GM12873 (cell line): Measurements from ENCODE around the gene ARMC2.

Experiments used
- TF ChIP-seq, protein P1 (sequence below): IDR thresholded peaks from 2 replicates; pipeline ENCODE4 v1.5.1; 2012; ENCODE audit warnings: low read depth, mild to moderate bottlenecking, moderate library complexity, low read length, control low read depth; ENCODE audit not compliant: insufficient read depth; ENCODE audit errors: missing control alignments

The ARMC2 gene

DNA sequence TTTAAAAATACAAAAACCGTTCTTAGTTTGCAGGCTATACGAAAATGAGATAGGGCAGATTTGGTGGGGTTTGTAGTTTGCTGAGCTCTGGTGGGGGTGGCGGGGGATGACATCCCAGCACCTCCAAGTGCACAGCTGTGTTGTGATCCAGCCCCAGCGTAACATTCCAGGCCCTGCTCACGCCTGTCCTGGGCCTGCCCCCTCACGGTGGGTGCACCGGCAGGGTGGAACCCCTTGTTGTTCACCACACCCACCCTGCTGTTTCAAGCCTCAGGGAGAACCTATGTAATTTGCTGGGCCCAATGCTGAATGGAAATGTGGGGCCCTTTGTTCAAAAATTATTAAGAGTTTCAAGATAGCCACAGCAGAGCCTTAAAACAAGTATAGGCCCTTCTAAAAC is 25.0 kb downstream of the ARMC2 start:
- TF ChIP-seq, protein P1, sequence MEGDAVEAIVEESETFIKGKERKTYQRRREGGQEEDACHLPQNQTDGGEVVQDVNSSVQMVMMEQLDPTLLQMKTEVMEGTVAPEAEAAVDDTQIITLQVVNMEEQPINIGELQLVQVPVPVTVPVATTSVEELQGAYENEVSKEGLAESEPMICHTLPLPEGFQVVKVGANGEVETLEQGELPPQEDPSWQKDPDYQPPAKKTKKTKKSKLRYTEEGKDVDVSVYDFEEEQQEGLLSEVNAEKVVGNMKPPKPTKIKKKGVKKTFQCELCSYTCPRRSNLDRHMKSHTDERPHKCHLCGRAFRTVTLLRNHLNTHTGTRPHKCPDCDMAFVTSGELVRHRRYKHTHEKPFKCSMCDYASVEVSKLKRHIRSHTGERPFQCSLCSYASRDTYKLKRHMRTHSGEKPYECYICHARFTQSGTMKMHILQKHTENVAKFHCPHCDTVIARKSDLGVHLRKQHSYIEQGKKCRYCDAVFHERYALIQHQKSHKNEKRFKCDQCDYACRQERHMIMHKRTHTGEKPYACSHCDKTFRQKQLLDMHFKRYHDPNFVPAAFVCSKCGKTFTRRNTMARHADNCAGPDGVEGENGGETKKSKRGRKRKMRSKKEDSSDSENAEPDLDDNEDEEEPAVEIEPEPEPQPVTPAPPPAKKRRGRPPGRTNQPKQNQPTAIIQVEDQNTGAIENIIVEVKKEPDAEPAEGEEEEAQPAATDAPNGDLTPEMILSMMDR = no peak

DNA sequence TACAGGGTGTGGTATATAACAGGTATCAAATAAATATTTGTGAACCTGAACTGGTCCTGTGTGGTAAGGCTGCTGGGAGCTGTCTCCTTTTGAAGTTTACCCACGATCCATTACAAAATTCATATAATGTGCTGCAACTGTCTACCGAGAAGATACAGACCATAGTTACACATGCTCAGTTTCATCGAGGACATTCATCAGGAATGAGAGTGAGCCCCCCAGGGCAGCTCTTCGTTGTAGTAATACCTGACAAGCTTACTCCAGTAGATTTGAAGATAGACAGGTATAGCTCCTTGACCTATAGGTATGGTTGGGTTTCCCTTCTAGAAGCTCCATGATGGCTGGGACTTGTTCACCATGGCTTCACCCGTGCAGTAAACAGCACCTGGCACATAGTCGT is 25.7 kb downstream of the ARMC2 start:
- TF ChIP-seq, protein P1 = no peak

DNA sequence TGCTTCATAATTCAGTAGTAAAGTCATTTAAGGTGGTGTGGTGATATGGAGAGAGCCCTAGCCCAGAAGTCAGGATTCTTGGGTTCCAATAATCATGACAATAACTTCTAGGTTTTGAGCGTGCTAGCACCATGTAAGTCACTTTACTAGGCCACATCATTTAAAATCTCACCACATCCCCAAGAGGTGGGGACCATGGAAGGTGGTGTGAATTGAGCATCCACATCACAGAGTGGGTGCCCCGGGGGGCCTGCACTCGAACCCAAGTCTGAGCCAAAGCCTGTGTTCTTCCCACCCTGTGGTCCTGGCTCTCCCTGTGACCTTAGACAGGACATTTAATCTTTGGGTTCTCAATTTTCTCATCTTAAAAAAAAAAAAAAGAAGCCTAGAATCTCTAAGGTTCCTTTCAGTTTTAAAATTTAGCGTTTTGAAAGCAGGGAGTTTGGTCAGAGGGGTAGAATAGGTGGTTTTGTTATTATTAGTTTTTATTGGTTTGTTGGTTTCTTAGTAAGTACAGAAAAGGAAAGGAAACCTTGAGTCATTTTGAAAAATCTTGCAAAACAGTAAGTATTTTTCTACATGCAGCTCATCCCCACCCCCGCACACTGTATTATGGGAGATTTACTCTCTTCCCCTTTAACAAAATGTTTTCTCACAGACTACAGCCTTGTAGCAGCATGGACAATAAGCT is 26.4 kb downstream of the ARMC2 start:
- TF ChIP-seq, protein P1 = no peak

DNA sequence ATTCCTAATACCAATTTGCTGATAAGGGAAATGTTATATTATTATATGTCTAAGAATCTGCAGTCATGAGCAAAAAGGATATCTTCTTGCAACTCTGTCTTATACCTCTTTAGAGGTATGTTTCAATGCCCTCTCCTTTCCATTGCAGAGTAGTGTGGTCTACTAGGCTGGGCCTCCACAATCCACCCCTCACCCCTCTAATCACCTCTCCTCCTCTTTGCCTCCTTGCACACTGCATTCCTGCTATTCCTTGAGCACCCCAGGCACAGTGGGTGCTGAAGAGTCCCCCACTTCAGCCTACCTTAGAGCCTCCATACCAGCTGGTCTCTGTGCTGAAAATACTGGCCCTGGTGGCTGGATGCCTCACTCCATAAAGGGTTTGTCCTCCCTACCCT is 26.9 kb downstream of the ARMC2 start:
- TF ChIP-seq, protein P1 = no peak

DNA sequence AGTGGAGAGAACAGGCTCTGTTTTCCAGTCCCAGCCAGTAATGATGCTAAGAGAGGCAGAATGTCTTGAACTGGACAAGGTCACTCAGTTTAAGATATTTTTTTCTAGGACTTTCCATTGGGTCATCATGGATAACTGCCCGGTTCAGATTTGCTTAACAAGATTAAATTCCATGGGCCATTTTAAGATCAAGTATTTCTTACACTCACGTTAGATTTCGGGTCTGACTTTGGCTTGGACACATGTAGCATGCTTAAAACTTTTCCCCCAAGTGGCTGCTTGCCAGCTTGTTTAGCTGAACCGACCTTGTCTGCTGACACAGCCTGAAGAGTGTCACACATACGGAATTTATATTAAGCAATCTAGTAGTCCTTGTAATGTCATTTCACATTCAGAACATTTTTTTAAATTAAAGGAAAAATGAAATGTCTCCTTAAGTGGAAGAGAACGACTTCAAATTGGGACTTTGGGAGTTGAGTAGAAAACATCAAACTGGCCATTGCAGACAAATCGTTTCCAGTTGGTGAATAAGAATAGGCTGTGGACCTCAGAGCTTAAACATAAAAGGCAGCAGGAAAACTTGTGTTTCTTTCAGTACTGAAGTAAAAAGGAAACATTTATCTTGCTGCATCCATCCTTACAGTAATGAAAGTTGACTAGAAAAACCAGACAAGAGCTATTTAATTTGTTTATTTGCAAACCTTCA is 29.0 kb downstream of the ARMC2 start:
- TF ChIP-seq, protein P1 = no peak

DNA sequence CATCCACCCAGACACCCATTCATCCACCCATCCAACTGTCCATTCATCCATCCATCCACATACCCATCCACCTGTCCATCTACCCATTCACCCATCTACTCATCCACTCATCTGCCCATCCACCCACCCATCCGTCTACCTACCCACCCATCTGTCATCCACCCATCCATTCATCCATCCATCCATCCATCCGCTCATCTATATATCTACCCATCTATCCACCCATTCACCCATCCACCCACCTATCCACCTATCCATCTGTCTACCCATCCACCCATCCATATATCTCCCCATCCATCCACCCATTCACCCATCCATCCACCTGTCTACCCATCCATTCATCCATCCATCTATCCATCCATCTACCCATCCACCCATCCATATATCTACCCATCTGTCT is 30.7 kb downstream of the ARMC2 start:
- TF ChIP-seq, protein P1 = no peak

DNA sequence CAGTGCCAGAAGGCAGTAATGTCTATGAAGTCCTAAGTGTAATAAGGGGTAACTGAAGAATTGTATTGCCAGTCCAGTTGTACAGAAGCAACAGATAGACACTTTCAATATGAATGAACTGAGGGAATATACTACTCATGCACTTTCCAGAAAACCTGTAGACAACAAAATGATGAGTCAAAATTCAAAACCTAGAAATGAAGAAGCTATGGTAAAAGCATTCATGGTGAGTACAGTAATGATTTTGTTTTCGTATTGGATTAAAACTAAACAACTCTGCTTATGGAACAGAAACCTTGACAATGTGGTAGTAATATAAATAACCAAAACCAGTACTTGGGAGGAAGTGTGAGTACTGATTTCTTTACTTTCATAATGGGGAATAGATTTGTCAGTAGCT is 35.0 kb downstream of the ARMC2 start:
- TF ChIP-seq, protein P1 = no peak
